ENCODE results near the gene SULT4A1.

The SULT4A1 gene

DNA sequence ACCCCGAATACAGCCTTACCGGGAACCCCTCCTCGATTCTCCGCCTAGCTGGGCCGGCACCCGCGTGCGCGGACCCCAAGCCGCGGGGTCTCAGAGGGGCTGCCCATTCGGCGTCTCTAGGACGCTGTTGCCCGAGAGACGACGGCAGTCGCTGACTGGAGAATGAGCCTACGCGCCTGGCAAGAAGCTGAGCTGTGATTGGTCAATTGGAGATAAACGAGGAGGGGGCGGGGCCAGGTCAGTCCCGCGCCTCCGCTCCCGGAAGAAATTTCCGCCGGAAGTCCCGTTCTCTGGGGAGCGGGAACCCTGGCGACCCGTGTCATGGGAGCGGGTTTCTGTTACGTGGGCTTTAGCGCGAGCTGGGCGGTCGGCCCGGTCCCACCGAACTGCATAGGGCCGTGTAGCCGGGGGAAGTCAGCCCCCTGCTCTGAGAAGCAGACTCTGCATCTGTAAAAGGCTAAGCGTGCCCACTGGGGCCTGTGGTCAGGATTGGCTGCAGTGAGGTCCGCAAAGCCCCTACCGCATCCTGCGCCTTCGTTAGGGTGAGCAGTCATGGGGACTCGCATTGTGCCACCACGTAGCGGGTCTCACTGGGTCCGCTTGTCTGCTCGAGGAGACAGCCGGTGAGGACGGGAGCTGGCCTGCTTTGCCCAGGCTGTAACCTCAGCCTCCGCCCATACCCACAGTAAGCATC is 50.0 kb downstream of the SULT4A1 start, which contains the start of gene EFCAB6:
TSS of gene EFCAB6 (minus strand) at position 157 of the 694 bp plus-strand sequence. CDS start 29,987 bp downstream, outside the sequence.
- peak; percentile 73 for DNase-seq (ENCODE audit: low read depth, low spot score)

DNA sequence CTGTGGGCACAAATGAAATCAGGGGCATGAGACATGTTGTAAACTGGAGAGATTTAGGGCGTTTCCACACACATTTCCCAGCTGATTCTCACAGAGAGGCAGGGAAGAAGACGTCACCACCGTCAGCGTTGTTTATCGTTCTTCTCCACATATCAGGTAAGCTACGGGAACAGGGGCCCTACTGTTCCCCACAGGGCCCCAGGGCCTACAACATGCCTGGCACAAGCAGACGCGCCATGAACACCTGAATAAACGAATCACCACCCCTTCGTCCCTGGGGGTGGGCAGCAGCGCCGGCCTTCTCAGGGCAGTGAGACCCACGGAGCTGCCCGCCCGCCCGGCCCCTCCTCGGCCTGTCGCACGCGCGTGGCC is 50.5 kb downstream of the SULT4A1 start:
- DNase-seq (ENCODE audit: low read depth, low spot score), result no peak

DNA sequence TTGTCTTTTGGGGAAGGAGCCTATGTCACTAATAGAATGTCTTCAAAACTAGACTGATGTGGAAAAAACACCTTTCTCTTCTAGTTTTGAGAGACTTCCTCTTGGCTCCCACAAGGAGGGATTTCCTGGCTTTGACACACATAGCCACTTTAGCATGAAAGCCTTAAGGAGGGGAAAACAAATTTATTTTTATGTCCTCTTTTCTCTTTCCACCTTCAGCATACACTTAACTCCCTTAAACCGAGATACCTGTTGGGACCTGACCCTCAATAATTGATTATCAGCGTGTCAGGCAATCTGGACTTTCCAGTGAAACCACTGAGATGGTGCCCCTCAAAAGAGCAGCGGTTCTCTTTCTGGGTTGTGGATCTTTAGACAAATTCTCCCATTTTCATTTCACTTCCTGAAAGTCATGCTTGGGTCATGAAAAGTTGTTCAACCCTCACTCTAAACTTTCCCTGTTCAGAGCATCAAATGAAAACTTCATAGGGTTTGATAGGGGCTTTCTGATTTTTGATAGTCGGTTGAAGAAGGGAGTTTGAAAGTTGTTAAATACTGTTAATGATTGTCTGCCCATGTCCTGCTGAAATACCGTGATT is 59.3 kb downstream of the SULT4A1 start:
- DNase-seq (ENCODE audit: low read depth, low spot score), result no peak

DNA sequence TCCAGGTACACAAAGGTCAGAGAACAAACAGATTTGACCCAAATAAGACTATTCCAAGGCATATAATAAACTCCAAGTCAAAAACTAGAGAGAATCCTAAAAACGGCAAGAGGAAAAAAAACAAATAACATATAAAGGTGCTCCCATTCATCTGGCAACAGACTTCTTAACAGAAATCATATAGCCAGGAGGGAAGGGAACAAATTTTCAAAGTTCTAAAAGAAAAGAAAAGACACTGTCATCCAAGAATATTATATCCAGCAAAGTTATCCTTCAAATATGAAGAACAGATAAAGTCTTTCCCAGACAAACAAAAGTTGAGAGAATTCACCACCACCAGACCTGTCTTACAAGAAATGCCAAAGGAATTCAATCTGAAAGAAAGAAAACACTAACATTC is 61.3 kb downstream of the SULT4A1 start:
- no peak for DNase-seq (ENCODE audit: low read depth, low spot score)

DNA sequence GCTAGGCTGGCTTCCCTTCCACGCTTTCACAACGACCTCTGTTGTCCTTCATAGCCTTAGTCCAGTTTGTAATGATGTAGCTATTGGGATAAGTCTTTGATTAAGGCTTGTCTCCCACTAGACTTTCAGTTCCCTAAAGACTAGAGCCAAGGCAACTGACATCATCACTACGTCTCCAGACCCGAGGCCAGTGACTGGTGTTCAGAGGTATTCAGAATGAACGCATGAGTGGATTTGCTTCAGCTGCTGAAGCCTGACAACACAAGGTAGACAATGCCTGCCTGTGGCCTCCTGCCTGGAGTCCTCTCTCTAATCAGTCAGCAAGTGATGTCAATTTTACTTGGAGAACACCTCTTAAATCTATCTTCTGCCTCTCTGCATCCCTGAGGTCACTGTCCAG is 63.8 kb downstream of the SULT4A1 start:
- no peak for DNase-seq (ENCODE audit: low read depth, low spot score)

DNA sequence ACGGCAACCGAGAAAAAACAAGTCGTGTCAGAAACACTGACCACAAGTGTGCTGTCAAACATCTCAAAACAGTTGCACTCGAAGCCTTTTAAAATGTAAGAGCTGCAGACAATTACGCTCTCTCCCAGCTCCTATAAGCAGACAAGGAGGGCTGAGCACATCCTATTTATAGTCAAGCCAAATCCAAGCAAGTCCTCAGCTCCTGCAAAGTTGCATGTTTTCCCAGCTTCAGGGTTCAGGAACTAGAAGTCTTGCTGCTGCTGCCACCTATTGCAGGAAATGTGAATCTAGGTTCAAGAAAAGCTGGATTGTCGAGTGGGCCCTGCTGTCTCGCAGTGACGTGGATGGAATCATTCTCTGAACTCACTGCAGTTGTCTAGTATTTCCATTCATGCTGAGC is 65.7 kb downstream of the SULT4A1 start:
- DNase-seq (ENCODE audit: low read depth, low spot score), result no peak

DNA sequence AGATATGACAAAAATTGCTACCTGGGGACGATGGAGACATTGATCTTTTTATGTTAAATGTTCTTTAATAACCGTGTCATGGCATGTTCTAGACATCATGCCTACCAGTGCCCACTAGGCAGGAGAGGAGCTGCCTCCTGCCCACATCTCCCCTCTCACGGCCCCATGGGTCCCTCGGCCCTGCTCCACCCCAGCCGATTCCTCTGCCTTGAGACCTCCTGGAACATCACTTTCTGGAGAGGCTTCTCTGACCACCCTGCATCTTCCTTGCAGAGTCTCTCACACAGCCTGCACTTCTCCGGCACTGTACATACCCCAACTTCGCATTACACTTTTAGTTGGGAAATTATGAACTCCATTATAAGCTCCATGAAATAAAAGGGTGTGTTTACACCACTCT is 67.0 kb downstream of the SULT4A1 start:
- no peak for DNase-seq (ENCODE audit: low read depth, low spot score)

DNA sequence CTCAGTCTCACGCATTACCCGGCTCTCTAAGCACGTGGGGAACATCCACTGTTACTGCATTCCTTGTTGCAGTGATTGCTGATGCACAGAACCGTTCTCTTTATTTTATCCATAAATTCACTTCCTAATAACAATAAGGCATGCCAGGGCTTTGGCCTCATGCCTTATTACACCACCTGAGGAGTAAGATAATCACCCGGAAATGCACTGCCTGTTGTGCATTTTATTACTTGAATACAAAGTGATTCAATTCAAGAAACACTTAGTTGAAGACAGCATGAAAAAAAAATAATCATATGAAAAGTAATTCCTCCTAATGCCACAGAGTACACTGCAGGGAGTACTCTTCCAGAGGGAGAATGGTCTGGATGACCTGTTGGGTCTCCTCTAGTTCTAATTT is 69.4 kb downstream of the SULT4A1 start:
- no peak for DNase-seq (ENCODE audit: low read depth, low spot score)

DNA sequence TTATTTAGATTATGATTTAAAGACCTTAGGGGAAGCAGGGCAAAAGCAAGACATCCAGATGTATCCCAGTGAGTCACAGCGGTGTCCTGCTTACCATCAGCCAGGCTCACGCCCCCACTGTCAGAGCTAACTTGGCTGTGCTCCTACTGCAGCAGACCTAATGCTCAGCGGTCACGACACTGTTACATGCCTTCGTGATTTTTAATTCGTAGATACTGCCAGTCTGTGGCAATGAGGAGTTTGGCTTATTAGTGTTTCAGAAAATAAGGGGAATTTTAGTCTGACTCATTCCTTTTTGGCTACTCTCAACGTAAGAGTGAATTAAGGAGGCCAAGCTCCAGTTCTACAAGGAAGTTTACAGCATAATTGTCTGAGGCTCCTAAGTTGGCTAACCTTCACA is 72.9 kb downstream of the SULT4A1 start:
- no peak for DNase-seq (ENCODE audit: low read depth, low spot score)

DNA sequence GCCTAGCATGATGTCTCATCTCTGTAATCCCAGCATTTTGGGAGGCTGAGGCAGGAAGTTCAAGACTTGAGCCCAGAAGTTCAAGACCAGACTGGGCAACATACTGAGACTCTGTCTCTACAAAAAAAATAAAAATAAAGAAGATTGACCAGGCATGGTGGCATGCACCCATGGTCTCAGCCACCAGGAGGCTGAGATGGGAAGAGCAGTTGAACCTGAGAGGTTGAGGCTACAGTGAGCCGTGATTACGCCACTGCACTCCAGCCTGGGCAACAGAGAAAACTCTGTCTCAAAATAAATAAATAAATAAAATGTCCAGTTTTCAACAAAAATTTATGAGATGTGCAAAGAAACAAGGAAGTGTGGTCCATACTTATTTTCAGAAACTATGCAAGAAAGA is 78.5 kb downstream of the SULT4A1 start:
- no peak for DNase-seq (ENCODE audit: low read depth, low spot score)

DNA sequence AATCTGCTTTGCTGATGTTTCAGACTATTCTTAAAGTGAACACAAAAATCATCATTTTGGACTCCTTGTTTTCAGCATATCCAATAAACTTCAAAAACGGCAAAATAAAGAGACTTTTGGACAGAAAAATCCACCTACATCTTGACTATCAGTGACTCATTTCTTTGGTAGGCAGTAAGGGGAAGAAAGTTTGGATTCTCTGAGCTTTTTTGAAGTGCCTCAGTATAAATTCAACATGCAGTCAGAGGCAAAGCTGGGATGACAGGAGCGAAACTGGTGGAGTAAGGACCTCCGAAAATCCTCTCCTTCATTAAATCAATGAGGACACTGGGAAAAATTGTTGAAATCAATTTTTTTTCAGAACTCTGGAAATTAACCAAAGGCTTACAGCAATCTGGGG is 79.9 kb downstream of the SULT4A1 start:
- no peak for DNase-seq (ENCODE audit: low read depth, low spot score)

DNA sequence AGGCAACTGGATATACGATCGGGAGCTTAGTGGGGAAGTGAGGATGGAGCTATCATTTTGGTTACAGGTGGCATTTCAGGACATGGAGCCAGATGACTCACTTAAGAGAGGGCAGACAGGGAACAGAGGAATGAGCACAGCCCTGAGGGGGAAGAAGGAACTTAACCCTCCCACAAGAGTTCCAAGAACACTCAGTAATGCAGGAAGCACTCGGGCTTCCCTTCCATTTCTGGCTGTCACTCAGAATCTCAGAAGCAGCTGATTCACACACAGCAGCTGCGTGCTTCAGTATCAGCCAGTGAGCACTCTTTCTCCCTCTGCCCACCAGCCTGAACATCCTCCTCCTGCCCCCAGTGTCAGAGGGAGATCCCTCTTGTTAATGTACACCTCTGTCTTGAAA is 85.0 kb downstream of the SULT4A1 start:
- DNase-seq (ENCODE audit: low read depth, low spot score), result no peak

DNA sequence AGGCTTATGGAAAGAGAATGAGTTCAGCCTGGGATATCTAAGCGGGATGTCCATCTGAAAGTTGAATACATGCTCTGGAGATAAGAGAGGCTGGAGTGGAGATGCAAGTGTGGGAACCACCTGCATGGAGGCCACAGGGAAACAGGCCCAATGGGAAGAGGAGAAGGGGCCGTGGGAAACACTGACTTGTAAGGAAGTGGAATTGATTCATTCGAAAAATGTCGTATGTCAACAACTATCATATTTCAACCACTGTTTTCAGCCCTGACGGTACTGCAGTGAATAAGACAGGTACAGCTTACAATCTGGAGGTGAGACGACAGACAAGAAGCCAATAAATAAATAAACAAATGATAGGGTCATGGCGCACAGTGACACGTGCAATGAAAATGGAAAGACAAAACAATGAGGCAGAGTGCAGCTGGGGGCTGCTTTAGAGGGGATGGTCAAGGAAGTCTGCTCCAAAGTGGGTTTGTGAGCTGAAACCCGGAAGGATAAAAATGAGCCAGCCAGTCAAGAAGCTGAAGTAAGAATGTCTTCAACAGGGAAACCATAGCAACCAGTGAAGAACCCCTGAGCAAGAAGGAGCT is 86.1 kb downstream of the SULT4A1 start:
- DNase-seq (ENCODE audit: low read depth, low spot score), result no peak
